OCI-LY3 (cell line): ENCODE measurements around the gene TAMM41.

Experiments used
- EZH2phosphoT487 ChIP-seq: fragments of 200-600 bp; shearing (Covaris generic); IDR thresholded peaks from 2 replicates; pipeline ENCODE4 v1.6.1; 2018; ENCODE audit warnings: antibody characterized with exemption, mixed run types, low read depth
- TF ChIP-seq, protein P1 (sequence below): fragments of 200-600, 300-600 bp; sonication (generic); IDR thresholded peaks from 2 replicates; pipeline ENCODE4 v1.5.1; 2014; ENCODE audit warnings: antibody characterized with exemption, low read length, low read depth

GRCh38 chr3:11820531-11821041 lies 26.1 kb downstream of the TAMM41 start:
- TF ChIP-seq, protein P1, sequence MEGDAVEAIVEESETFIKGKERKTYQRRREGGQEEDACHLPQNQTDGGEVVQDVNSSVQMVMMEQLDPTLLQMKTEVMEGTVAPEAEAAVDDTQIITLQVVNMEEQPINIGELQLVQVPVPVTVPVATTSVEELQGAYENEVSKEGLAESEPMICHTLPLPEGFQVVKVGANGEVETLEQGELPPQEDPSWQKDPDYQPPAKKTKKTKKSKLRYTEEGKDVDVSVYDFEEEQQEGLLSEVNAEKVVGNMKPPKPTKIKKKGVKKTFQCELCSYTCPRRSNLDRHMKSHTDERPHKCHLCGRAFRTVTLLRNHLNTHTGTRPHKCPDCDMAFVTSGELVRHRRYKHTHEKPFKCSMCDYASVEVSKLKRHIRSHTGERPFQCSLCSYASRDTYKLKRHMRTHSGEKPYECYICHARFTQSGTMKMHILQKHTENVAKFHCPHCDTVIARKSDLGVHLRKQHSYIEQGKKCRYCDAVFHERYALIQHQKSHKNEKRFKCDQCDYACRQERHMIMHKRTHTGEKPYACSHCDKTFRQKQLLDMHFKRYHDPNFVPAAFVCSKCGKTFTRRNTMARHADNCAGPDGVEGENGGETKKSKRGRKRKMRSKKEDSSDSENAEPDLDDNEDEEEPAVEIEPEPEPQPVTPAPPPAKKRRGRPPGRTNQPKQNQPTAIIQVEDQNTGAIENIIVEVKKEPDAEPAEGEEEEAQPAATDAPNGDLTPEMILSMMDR, result peak; percentile 47
- no peak for TF ChIP-seq EZH2phosphoT487
